NCI-H1694 treated with DMSO at 0.1 percent for 48 hours (cell line): ENCODE results near the gene LY6G5B.
A peak's percentile ranks its signal among the peaks of the same experiment; 100 is the strongest.

Experiments
- DNase-seq: peaks from one replicate; lab custom pipeline; 2025; lab: John Stamatoyannopoulos, UW

Gene LY6G5B

GRCh38 chr6:31663126-31663960 is 6.4 kb upstream of the LY6G5B start:
- DNase-seq = no peak

DNA sequence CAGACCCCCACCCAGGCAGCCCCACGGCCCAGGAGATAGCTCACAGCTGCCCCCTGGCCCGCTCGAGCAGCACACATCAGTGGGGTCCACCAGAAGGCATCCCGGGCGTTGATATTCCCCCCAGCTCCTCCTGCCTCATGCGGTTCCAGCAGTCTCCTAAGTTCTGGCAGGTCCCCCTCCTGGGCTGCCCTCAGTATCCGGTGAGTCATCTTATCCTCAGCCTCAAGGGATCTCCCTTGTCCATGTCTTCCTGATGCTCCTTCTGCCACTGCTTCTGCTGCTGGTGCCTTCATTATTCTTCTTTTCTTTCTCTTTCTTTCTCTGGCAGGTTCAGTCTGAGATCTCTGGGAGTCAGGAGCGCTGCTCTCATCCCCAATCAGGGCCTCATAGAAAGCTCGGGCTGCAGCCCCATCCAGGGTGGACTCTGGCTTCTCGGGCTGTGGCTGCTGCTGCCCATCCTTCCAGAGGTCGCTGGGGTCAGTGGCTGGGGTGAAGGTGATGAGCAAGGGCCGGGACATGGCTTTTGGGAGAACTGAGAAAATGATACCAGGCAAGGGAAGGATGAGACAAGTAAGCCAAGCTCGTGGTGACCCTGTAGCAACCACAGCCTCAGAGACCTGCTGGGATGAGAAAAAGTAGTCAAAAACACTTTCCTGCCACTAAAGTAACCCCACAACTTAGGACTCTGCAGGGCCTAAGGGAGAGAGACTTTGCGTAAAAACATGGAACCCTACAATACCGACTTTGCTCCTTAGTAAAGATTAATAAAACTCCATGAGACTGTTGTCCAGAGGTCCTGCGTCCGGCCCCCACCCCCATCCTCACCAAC is 5.6 kb upstream of the LY6G5B start:
- DNase-seq = no peak

DNA sequence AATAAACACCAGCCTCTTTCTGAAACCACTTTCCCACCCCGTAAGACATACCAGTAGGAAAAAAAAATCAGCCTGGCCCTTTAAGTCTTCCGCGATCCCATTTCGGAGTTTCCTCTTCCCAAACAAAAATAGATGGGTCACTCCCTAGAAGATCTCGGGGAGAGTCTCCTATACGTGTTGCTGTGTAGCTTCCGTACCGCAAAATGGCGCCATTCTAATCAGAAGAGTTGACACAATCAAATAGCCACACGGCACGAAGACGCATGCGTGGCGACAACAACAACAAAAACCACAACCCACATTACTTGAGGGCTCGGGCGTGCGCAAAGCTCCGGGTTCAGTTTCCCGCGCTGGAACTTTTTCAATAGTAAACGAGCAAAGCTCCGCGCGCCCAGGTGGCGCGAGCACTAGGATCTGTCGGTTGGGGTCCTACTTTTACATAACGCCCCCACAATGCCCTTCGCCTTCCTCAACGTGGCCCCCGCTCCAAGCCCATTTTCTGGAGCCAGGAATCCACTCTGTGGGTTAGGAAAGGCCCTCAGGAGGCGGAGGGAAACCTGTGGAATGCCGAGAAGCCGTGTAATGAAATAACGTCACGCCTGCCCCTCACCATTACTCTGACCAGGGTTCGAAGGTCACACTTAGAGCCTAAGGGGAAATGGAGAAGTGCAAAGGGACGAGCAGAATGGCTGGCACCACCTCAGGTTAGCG is 4.8 kb upstream of the LY6G5B start, which contains the start of gene GPANK1:
Gene GPANK1 (minus strand): TSS at position 208 of the 711 bp plus-strand sequence. CDS start 519 bp downstream, outside the sequence.
- DNase-seq = peak; percentile 92

DNA sequence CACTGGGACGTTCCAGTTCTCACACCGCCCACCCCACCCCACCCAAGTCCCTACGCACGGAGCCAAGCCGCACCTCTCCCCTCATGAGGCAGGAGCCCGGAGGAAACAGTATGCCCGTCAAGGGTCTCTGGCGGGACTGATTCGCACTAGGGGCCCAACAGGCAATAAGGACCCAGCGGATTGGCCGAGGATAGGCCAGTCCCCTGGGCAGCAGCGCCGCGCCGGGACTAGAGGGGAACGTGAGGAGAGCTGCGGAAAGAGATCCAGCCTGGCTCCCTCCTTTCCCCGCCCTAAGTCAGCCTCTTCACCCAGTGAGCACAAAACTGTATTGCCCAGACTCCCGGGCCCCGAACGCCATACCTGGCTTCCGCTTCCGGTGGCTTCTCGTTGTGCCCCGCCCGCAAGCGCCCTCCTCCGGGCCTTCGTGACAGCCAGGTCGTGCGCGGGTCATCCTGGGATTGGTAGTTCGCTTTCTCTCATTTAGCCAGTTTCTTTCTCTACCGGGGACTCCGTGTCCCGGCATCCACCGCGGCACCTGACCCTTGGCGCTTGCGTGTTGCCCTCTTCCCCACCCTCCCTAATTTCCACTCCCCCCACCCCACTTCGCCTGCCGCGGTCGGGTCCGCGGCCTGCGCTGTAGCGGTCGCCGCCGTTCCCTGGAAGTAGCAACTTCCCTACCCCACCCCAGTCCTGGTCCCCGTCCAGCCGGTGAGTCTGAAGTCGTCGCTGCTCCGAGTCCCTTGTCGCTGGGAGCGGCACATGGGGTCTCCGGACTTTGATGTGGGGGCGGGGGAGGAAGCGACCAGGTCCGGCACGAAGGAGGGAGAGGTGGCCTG is 4.1 kb upstream of the LY6G5B start, which contains the start of gene CSNK2B:
Gene CSNK2B (plus strand): TSS at position 580 of the 836 bp plus-strand sequence. CDS start 752 bp downstream, outside the sequence.
- peak; percentile 96 for DNase-seq

- no peak for DNase-seq
These were observed 3.3 kb upstream of the LY6G5B start for GRCh38 chr6:31666337-31666965.

DNA sequence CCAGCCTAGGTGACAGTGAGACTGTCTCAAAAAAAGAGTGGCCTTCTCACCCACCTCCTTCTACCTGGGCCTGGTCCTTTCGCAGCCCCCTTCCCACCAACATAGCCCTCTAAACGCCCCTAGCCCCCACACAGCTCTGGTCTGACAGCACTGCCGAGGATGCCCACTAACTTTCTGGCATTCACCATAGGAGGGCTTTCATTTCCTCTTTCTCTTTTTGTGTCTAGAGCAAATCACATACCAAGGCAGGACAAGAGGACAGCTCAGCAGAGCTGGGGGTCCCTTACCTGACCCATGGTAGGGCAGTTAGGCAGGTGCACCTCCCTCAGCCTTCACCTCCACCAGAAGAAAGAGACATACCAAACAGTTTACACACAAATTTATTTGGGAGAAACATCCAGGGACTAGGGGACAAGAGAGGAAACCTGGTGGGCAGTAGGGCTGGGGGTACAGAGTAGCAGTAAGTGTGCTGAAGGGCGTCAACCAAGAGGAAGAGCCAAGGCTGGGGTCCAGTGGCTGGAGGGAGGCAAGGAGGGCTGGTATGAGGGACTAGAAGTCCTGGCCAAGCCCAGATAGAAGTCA is 6.6 kb downstream of the LY6G5B start:
- no peak for DNase-seq

DNA sequence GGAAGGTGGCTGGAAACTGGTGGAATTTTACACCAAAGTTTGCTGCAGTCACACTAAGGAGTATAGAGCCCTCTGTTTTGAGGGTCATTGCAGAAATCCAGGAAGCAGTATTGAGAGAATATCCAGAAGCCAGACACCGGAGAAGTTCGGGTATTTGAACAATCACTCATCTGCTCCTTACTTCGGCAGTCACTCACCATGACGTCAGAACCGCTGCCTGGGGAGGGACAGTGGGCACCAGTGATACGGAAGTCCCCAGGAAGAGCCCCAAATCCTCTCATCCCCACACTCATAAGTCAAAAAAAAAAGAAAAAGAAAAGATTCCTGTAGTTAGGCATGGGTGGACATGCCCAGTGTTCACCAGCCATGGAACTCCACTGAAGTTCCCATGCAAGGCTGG is 7.1 kb downstream of the LY6G5B start:
- no peak for DNase-seq

- DNase-seq = no peak
These were observed 8.2 kb downstream of the LY6G5B start for GRCh38 chr6:31677955-31678354.

- peak; percentile 61 for DNase-seq
These were observed 10.7 kb downstream of the LY6G5B start, which contains the start of gene LY6G5C for GRCh38 chr6:31680226-31681134. LY6G5C (minus strand) TSS chr6:31681067; CDS start chr6:31680373, 694 bp downstream.

DNA sequence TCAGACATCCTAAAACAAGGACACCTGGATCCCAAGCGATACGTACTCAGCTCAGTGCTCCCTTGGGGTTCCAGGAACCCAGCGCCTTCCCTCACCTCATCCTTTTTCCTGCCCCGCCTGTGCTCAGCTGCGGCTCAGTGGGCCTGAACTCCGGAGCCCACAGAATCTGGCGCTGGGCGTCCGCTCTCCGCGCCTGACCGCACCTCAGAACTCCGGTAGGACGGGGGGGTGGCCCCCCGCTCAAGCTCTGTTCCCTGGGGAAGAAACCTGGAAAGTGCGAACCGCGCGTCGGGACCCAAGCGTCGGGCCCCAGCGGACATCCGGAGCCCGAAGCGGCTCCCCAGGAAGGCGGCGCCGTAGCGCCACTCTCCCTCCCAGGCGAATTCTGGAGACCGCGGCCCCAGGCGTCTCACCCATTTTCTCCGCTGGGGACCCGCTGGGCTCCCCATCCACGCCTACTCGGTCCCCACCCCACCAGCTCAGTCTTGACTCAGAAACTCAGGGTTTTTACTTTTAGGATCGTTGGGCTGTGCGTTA is 11.4 kb downstream of the LY6G5B start:
- DNase-seq = no peak

- DNase-seq = no peak
These were observed 13.8 kb downstream of the LY6G5B start for GRCh38 chr6:31683591-31683990.

GRCh38 chr6:31686483-31686882 is 16.7 kb downstream of the LY6G5B start:
- no peak for DNase-seq

DNA sequence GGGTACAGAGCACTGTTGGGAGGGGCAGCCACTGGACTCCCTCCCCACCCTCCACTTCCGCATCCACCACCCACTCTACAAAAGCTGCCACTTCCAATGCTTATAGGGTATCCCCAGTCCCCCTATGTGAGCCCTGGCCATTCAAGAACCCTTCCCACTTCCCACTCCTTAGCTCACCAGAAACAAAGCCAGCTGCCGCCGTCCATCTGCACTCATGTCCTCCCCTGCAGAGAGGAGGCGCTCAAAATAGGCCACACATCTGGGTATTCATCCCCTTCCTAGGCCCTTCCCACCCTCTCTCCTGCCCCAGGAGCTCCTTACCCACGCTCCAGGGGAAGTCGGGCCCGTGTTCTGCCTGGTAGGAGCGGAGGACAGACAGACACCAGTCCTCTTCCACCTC is 17.5 kb downstream of the LY6G5B start:
- no peak for DNase-seq

DNA sequence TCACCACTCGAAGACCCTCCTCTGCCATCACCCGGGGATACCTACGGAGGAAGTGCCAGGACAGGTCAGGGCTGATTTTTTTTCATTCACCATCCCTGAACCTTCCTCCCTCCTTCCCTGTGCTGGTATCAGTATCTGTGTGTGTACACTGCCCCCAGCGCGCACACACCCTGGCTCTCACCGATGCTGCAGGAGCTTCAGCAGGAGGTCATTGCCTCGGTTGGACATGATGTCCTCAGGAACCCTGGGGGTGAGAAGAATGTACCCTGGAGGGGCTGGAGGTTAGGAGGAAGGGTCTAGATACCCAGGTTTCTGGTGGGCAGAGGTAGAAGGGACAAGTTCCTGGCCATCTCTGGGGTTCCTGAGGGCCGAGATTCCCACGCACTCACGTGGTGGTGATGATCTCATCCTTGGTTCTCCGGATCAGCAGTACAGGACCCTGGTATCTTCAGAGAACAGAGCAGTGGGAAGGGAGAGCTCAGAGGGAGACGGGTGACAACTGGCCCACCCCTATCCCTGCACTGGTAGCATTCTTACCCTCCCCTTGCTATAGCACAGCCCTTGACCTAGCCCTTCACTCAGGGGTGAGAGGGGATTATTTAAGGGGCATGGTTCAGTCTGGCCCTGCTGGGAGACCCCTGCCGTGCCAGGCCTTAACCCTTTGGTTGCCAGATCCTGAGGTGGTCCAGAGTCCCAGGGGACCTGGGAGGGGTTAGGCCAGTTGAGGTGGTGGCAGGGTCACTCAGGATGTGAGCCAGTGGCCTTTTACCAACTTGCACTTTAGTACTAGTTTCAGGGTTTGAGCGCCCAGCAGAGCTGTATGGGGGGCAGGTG is 18.3 kb downstream of the LY6G5B start:
- no peak for DNase-seq

- no peak for DNase-seq
These were observed 19.7 kb downstream of the LY6G5B start for GRCh38 chr6:31689249-31690110.

GRCh38 chr6:31690231-31691077 is 20.7 kb downstream of the LY6G5B start:
- no peak for DNase-seq
